Measurements from ENCODE around the gene TAPT1.
"Not testable (repeated sequence)": the region's sequence is repeated elsewhere in the genome, so short reads cannot be mapped to it uniquely, and the experiment has no call there.

TAPT1 gene

GRCh38 chr4:16207409-16207808, 18.9 kb downstream of the TAPT1 start:
- no peak for DNase-seq

DNA sequence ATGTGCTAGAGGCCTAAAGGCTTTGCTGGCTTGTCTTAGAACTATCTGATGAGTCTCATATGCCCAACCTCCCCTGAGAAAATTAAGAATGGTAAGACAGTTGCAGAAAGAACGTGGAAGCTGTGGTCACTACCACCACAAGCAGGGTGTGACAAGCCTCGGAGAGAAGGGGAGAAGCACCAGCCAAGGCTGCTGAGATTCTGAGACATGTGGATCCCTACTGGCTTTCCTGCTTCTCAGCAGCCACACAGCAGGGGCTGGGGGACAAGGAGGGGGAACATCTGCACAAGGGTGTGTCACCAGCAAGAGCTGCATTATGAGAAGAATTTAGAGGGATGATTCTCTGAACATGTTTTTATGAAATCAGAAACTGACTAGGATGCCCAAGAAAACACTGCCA, 19.4 kb downstream of the TAPT1 start:
- DNase-seq, result no peak

GRCh38 chr4:16206301-16206700, 20.0 kb downstream of the TAPT1 start:
- no peak for DNase-seq

GRCh38 chr4:16205298-16206164, 20.7 kb downstream of the TAPT1 start:
- peak; percentile 37 to 63 for DNase-seq

- DNase-seq, result no peak
These were observed 21.8 kb downstream of the TAPT1 start for GRCh38 chr4:16204505-16204904.

- DNase-seq, result no peak
These were observed 23.2 kb downstream of the TAPT1 start for GRCh38 chr4:16203083-16203482.

DNA sequence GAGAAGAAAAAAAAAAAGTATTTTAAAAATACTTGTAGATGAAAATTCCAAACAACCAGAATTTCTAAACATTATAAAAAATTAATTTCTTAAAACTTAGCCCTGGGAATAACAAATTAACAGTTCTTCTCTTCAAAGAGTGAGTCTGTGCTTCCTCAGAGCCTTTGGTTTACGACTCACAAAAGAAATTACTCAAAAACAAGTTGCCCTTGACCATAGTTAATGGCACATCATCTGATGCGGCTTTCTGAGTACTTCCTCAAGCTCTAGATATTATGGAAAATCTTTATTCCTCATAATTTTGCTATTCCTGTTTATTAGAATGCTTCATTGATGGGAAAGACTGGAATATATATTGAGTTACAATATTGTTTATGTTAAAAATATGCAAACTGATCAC, 23.7 kb downstream of the TAPT1 start:
- no peak for DNase-seq

- DNase-seq, result peak; percentile 28 to 44
These were observed 27.2 kb downstream of the TAPT1 start for GRCh38 chr4:16199093-16199492.

DNA sequence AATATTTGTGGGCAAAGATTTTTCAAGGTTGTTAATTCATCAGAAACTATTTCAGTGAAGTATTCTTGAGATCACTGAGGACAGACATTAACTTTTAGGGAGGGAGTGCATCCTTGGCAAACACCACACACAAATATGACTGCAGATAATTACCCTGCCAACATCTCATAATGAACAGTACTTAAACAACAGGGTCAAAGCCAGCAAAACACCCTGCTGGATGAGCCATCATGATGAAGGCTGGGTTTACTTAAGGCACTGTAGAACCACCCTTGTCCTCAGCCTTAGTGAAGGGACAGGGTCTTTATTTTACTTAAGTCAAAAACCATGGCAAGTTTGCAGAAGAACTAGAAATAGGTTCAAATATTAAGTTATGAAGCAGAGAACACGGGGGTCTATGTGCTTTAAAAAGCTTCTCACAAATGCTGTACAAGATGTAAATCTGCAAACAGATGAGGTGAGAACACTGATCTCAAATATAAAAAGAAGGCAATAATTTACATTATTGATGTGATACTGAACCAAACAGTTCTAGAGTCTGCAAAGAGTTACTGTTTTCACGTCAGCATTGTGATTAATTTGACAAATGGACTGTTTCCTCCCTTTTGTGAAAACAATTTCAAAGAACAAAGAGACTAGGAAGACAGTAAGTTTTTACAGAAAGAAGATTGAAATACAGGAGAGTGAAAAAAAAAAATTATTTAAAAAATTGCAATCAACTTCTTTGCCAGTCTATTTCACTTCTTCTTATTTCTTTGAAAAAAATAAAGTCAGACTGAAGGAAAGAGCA, 28.2 kb downstream of the TAPT1 start:
- peak in 1 of 2 experiments; percentile 62 for DNase-seq

DNA sequence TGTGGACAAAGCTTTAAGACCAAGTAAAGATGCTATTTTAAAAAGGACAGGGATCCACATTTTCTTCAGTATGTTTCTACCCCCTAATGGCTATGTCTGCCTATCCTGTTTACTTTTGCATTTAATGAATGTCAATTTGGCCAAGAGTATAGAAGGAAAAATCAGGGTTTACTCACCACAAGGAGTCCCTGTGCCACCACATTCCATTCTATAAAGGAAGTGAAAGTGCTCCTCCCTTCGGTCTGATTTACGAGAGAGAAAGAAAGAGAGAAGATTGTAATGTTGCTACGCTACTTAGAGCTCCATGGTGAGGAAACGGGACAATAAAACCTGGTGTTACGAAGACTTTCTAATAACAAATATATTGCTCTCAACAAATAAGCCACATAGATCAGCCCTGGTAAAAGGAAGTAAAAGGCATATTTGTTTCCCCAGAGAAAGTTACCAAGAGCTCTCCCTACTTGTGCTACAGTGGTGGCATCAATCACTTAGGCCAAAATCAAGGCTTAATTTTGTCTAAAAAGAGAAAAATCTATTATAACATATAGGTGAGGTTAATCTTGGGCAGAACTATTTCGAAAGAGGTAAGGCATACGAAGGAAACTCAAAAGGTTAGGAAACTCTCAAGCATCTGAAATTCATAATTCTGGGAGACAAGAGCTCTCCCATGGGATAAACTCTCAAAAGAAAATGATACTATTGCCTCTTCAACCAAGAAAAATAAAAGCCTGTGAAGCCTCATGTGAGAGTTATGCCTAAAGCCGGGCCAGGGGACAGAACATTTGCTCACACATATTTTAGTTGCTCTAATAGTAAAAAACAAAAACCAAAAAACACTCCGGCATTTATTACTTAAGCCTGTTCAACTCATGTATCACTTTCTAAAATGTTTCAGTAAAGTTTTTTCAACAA, 29.5 kb downstream of the TAPT1 start:
- peak; percentile 39 to 77 for DNase-seq

GRCh38 chr4:16195209-16195608, 31.1 kb downstream of the TAPT1 start:
- DNase-seq, result no peak

DNA sequence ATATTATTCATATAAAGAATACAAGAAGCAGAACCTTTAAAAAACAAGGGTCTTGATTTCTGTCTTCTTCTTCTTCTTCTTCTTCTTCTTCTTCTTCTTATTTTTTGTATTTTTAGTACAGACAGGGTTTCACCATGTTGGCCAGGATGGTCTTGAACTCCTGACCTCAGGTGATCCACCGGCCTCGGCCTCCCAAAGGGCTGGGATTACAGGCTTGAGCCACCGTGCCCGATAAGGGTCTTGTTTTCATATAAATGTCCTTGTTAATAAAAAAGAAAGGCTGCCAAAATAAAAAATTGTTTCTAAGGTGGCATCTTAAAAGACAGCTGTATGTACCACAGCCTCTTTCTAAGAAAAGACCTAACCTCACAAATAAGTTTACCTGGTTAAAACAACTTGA, 31.5 kb downstream of the TAPT1 start:
- not testable (repeated sequence) for DNase-seq

- no peak for DNase-seq
These were observed 32.1 kb downstream of the TAPT1 start for GRCh38 chr4:16194214-16194613.

GRCh38 chr4:16192631-16193518, 33.4 kb downstream of the TAPT1 start:
- DNase-seq, result no peak

GRCh38 chr4:16192057-16192456, 34.2 kb downstream of the TAPT1 start:
- peak; percentile 39 to 57 for DNase-seq

DNA sequence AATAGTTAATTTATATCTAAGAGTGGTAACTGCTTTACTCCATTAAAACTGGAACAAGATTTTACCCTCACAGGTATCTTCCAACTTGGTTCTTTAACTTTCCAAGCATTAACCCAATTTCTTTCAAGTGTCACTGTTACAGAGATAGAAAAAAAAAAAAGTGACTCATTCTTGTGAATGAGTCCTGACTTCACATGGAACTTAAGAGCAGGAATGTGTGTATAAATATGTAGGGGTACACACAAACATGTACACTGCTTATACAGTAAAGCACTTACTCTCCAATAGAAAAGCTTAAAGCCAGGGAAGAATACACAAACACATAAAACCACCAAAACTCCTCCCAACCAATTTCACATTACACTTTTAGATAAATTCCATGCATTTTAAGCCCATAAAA, 38.8 kb downstream of the TAPT1 start:
- no peak for DNase-seq

GRCh38 chr4:16186986-16187385, 39.3 kb downstream of the TAPT1 start:
- DNase-seq, result no peak

DNA sequence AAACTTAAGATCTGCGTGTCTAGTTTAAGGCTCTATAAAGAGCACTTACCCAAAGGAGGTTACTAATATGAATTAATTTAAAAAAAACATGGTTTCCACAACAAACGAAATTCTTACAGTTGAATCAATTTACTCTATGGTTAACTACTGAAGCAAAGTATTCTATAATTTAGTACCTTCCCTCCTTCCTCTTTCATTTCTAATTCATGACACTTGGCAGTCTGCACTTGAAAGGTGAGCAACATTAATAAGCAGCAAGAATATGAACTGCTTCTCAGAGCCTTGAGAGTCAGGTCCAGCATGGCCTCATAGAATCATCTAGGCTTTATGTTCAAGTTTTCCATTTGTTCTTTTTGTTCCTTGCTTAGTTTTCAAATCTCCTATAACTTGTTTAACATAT, 42.7 kb downstream of the TAPT1 start:
- DNase-seq, result no peak

DNA sequence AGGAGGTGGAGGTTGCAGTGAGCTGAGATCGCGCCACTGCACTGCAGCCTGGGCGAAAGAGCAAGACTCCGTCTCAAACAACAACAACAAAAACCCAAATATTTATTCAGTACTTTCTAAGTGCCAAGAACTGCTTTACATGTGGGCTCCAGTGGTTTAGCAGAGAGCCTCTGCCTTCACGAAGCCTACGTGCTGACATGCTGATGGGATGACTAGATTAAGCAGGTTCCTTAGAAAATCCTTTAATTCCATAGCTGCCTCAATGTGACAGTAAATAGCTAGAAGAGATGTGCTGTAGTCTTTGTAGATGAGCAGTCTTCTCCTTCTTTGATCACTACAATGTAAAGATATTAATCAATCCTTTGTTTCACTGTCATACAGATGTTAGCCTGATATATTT, 49.6 kb downstream of the TAPT1 start:
- DNase-seq, result no peak

GRCh38 chr4:16171831-16172230, 54.4 kb downstream of the TAPT1 start:
- no peak for DNase-seq

- DNase-seq, result no peak
These were observed 56.8 kb downstream of the TAPT1 start for GRCh38 chr4:16169490-16169889.
